HG02798 (cell line): ENCODE measurements around the gene THSD7A.

Experiments
- ATAC-seq: cut with Tn5 transposase; IDR thresholded peaks from one replicate; pipeline ENCODE4 v1.9.1; 2021; ENCODE audit warnings: mild to moderate bottlenecking; ENCODE audit not compliant: unreplicated experiment, poor library complexity

The THSD7A gene

DNA sequence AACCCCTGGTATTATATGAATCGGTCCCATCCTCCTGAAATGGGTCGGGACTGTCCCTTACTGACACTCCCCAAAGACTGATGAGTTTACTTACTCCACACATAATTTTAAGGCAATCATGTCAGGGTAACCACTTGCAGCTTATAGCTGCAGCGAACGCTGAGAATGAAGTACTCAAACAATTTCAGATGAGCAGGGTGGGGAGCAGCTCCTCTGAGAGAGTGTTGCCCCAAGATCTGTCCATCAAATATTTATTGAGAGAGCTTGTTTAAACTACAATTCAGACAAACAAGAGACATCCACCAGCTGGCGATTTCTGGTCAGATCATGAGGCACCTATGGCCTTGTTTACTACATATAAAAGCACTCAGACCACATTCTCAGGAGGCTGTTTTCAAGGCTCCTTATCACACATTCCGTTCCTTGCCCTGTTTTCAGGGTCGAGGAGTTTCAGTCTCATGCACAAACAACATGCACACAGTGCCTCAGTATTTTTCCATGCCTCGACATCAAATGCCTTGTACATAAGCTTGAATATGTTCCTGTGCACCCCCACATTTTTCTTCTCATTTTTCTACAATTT lies 80.1 kb downstream of the THSD7A start:
- ATAC-seq: no peak

DNA sequence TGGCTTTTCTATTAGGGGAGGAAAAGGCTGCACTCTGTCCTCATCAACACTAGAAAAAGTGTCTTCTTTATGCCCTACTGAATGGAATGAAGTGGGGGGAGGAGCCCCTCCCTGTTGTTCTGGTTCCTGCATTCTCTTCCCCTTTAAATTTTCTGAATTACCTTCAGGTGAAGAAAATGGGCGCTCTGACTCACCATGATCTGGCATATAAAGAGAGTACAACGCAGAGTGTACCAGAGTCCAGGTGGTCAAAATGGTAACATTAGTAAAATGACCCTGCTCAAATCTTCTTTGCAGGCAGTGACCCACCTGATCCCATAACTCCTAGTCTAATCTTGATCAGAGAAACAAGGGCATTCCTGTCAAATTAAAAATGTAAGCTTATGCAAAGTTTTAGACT lies 80.7 kb downstream of the THSD7A start:
- no peak for ATAC-seq

DNA sequence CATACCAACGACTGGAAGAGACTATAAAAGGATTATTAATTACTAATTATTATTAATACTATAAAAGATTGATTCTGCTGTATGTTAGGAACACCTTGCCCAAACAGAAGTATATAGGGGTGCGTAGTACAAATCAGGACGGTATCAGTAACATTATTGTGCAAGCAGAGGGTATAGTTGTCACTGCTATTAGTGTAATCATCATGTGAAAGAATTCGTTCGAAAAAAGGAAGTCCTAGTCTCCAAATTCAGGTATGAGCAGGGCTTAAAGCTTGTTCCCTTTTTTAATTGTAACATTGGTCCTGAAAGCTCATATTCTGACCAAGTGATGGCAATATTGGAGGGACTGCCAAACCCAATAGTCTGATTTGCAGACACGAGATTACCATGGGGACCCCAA lies 81.8 kb downstream of the THSD7A start:
- ATAC-seq: no peak

DNA sequence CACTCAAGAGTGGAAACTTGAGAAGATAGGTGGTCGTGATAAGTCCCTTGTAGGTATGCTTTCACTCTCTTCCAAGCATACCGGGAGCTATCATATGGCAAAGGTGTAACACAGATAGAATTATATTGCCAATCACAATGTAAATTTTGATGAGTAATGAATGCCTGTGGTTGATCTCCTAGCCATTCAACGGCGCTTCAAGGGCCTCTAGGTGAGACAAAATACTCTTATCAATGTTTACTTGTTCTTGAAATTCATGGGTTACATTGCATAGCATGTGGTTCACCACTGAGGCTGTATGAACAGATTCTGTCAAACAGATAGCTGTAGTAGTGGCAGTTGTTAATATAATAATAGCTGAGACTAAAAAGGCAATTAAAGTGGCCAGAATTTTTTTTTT lies 82.4 kb downstream of the THSD7A start:
- ATAC-seq: no peak

DNA sequence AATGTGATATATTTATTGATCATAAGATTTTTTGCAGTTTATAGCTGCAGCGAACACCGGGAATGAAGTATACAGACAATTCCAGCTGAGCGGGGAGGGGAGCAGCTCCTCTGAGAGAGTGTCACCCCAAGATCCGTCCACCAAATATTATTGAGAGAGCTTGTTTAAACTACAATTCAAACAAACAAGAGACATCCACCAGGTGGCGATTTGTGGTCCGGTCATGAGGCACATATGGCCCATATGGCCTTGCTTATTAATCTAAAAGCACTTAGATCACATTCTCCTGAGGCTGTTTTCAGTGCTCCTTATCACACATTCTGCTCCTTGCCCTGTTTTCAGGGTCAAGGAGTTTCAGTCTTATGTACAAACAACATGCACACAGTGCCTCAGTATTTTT lies 83.1 kb downstream of the THSD7A start:
- ATAC-seq: no peak

DNA sequence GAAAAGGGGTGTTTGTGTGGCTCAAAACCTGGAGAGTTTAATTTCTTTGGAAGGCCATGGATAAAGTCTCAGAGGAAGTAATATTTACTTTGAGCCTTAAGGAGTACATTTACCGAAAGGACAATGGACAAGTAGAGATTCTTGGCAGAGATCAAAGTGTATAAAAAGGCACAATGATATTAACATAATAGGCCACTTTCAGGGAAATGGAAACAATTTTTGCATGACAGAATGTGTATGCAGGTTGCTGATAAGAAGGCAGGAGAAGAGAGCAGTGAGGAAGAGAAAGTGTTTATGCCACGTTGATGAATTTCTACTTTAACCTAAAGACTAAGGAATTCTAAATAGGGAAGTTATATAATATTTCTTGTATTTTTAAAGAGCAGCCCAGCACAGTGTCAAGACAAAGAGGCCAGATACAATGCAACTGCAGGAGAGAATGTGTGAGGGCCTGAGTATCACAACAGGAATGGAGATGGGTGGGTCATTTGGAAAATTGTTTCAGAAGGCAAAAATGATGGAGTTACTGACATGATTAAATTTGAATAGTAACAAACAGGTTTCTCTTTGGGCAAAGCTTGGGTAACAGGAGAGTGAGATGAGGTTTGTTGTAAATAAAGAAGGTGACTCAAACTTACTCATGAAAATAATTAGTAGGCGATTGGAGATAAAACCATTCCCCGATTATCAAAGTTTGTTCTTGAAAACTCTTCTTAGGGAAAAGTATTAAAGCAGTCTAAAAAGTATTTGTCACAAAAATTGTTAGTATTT lies 84.1 kb downstream of the THSD7A start:
- no peak for ATAC-seq

DNA sequence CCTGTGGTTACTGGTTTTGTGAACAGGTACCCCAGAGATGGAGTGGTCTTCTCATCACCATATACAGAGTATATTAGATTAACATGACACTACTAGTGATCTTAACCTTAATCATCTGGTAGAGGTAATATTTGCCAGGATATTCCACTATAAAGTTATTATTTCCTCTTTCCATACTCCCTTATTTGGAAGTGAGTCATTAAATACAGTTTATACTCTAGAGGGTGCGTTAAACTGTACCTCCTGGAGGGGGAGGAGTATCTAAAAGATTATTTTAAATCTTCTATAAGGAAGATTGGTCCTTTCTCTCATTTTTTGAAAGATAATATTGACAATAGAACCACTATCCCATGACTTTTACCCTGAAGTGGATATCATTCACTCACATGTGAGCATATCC lies 85.4 kb downstream of the THSD7A start:
- no peak for ATAC-seq

DNA sequence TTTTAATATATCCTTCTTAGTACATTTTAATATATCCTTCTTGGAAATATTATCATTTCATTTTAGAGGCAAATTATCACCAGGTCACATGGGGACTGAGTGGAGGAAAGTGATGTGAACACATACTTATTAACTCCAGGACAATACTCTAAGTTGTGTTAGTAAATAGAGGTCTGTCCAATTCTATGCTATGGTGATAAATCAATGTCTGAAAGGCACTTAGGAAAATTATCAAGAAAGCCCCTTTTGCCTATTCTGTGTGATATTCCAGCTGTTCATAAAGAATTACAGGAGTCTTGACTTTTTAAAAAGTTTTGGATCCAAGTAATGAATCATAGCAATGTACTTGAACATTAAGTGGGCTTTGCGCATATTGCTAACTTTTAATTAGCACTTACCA lies 88.5 kb downstream of the THSD7A start:
- ATAC-seq: no peak

DNA sequence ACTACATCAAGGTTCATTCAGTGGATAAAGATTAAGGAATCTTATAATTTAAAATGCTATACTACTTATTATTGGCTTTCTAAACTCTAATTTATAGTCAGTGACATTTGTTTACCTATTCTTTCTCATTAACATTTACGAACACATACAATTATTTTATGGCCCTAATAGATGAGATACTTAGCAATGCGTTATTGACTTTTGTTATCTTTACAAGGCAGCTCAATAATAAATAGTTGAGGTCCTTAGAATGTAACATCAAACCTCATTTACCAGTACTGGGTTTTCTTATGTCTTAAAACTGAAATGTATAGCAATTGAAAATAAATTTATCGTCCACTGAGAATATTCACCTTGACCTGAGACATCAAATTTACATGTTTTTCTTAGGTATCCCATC lies 89.0 kb downstream of the THSD7A start:
- no peak for ATAC-seq

DNA sequence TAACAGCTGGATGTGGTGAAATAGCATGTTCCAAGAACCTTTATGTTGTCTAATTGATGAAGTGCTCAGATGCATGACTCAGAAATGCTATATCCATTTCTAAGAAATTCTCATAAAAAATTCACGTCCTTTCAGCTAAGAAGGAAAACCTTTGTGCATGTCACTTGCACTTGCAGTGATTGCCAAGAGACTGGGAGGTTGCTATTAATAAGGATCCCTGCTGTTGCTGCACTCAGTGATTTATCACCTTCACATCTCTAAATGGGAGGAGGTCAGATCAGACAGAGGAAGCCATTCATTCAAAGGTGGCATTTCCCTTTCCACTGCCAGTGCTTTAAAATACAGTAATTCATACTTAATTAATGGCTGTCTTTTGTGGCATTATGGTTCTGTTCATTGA lies 89.5 kb downstream of the THSD7A start:
- no peak for ATAC-seq

DNA sequence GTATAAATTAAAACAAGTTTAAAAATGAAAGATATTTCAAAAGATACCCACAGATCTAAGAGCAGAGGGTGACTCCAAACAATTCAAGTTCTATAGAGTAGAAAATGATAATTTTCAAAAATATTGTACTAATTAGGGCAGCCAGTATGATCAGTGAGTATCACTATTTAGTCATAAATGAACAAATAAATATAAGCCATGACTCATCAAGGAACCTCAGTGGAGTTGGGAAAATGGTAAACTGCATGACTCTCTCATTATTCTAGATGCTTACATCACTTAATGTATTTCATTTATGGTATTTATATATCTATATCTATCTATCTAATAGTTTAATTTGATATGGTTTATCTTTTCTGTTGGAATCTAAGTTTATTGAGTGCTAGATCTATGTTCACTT lies 94.3 kb downstream of the THSD7A start:
- ATAC-seq: no peak

DNA sequence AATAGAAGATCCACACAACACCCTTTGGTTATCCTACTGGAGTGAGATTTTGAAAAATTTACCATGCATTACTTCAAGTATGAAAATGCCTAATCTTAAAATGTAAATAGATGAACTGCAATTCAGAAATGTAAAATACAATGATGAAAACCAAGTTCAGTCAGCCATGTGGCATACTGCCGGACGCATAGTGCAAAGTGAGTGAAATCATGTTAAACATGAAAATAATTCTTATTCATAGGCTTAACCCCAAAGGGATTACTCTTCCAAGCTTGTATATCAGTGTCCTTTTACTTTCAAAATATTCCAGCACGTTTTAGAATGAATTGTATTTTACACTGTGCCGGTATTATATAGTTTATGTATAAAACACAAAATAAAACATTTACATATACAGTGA lies 99.8 kb downstream of the THSD7A start:
- no peak for ATAC-seq

DNA sequence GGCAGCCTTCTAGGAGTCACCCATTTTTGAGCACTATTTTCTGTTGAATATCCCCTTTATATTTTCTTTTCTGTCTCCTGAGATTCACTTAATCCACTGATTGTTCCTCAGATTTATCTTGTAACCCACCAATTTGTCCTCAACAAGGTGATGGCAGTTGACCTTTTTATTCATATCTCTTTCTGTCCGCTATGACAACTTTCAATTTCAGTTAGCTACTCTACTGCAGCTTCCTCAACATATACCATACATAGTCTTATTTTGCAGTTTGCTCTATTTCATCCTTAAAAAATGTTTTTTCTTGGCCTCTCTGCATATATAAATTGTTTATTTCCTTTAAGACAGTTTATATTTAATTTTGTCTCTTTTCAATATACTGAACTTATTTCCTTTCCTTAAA lies 101.3 kb downstream of the THSD7A start:
- ATAC-seq: no peak

DNA sequence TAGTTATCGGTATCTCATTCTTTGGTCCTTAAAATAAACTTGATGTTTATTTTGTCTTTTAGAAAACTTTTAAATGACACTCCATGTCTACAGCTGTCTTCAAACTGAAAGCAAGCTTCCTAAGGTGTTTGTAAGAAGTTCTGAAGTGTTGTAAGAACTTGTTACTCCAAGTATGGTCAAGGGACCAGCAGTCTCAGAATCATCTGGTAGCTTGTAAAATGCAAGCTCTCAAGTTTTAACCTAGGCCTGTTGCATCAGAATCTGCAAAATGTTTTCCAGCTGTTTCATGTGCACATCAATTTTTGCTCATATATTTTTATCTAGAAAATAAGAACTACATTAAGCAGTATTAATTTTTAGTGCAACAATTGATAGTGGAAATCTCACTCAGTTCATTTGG lies 104.1 kb downstream of the THSD7A start:
- no peak for ATAC-seq

DNA sequence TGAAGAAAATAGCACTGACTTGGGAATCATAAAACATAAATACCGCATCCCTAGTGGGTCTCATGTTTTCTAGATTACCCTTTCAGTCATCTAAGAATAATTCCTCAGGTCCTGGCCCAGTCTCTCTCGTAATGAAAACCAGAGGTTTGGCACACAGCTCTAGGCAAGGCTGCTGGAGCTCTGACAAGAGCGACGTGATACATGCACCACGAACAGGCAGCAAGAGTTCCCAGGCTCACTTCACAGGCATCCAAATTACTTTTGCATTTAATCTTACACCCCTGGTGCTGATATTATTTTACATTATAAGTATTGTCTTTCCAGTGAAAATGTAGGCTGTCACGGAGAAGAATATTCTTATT lies 105.2 kb downstream of the THSD7A start:
- no peak for ATAC-seq

DNA sequence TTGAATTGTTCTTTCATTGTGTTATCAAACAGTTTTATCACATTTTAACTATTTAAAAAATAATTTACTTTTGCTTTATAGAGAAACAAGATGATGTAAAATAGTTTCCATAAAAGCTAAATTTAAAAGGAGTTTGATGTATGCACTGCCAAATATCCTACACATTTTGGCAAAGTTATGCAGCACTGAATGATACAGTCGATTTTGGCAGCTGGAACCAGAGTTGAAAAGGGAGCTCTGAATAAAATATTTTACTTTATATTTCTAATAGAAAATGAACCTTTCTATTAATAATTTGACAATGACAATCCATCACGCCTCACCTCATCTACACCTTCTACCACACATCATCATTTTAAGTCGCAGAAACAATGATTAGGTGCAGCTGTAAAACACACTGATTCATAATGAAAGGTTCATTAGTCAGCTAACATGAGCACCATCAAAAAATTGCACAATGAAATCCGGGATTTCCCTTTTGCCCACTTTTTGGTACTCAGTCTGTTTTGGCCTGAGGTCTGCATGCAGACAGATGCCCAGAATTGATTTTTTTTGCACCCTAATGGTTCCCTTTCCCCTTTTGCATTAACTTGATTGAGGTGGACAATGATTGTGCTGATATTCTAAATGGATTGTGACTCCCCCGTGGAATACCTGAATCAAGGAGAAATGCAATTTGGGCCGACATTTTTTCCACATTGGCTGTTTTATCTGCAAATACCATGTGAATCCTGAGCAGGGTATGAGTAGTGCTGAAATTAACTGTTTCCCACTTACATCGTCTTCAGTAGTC lies 105.8 kb downstream of the THSD7A start:
- ATAC-seq: no peak

DNA sequence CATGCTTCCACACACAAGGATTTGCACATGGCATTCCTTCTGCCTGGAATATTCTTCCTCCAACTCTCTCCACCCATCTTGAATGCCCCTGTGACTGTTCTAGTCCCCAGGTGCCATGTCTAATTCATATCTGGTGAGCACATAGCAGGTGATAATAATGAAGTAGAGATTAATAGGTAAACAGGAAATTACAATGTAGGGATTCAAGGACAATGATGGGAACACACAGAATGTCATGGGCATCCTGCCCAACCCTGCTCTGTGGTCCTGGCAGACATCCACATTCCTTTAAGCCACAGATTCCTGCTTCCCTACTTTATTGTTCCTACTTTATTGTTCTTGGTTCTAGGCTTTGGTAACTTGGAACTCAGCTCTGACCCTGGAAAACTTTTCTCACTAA lies 115.8 kb downstream of the THSD7A start:
- ATAC-seq: no peak

DNA sequence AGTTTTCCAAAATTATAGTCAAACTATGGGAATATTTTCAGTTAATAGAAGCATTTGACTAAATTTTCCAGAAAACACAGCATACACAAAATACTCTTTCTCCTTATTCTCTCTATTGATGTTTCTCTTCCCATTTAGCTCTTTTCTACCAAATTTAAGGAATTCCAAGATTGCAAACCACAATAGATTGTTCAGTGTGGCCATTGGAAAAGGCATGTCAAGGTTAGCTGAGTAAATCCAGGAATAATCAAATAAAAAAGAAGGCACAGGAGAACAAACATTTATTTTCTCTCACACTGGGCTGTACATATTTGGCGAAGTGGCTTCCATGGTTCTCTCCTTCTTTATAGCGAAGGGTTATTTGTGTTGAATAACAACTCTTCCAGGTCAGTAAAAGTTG lies 117.3 kb downstream of the THSD7A start:
- ATAC-seq: no peak

DNA sequence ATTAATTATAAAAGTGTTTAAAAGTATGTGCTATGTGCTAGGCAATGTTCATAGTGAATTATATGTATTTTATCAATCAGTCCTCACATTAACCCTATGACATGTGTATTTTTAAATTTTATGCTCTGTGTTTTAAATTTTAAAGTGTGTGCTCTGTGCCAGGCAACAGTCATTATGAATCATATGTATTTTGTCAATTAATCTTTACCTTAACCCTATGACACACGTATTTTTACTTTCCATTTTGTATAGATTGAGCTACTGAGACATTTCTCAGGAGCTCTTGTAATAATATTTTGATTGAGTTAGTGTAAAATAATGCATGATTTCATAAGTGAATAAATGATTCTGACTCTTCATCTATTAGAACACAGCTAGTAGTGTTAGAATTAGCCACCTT lies 117.8 kb downstream of the THSD7A start:
- ATAC-seq: no peak

DNA sequence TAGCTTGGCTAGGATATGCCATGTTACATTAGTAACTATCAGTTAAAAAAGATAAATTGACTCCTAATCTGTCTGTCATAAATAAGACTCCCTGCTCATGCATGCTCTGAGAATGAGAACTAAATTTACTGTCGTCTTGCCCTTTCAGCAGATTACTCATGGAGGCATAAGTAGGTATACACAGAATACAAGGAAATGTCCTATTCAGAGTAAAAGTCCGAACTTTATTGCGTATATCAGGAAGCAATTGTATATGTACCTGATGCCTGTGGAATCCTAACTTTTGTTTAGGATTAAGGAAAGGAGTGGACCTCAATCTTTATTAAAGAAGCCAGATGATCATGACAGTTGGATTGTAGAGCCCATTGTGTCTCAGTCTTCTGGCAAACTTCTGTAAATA lies 118.6 kb downstream of the THSD7A start:
- ATAC-seq: no peak

DNA sequence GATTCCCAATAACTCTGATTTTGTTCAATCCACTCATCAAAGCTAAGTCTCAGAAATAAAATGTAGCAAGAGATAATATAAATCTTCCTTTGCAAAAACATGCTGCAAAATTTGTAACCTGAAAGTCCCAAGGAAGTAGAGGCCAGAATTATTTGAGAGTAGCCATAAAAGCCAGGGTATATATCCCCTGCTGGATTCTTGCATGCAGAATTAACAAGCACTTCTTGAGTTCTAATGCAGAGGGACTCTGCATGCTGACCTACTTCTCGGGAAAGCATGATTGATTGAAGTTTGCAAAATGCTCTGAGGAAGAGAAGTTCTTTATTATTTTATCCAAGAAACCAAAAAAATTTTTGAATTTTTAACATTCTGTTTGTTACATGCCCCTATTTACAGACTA lies 121.6 kb downstream of the THSD7A start:
- no peak for ATAC-seq

DNA sequence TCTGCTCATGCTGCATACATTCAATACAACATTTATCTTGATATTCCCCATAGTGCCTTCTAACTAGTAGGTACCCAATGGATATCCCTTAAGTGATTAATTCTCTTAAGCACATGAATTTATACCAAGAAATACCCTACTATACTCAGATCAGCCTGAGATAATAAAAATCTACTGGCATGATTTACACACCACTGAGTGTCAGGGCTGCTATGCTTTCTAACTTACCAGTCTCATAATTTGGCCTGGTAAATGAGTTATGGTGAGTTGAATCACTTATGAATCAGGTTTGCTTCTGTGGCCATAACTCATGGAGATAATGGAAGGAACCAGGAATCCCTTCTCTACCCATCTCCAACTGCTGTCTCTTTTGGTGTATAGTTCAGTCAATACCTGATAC lies 122.8 kb downstream of the THSD7A start:
- ATAC-seq: no peak
